ENCODE measurements around the gene SFRP5. TPM values are rescaled to one million over a fixed set of nuclear protein-coding genes. Genes with fewer than 3 reads are reported as not detected.

Gene SFRP5
- total and polyA plus RNA-seq, 2 donors, result 0.41 to 2.4 TPM

GRCh38 chr10:97781618-97782331 lies 10.0 kb upstream of the SFRP5 start:
- peaks cover 8 to 50% of the 10 kb centered on the region in 2 donors for H3K4me1 ChIP-seq (ENCODE audit: control insufficient read depth in 2 of 2, insufficient read depth in 2 of 2, low read length in 2 of 2)
- WGBS, result 23% methylated on average over 14 of the region's 14 CpGs

DNA sequence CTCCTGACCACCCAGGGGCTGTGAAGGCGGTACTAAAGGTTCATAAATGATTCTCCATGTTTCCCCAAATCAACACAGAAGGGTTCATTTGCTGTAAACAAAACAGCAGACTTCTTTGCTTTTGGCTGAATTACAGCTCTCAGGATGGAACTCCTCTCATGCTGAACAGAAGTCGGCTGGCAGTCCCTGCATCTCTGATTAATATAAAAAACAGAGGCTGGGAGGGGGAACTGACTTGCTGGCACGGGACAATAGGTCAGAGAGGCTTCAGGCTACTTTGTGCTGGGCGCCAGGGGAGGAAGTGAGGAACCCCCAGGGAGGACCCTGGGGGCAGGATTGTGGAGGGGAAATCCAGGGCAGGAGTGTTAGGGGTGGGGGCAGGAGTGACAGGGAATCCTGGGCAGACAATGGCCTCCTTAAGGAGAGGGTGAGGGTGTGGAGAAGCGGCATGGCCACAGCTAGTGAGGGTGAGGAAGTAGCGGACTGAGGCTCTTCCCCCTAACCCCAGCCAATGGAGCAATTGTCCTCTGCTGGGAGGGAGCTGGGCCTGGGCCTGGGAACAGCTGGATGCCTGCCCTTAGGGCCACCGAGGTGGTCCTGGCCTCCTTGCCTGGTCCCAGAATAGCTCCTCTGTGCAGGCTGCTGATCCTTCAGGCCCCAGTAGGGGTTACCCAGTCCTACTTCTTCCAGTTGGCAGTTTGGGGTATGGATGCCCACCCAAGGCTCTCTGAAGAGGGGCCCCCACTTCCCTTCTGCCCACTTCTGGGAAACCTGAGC lies 9.2 kb upstream of the SFRP5 start:
- 90% methylated on average over 7 of the region's 7 CpGs for WGBS
- peak in 1 of 9 donors; percentile 23 for DNase-seq (ENCODE audit: low read depth in 6 of 9, low spot score in 9 of 9)
- Histone ChIP-seq H3K27me3 (ENCODE audit: control insufficient read depth in 2 of 2, insufficient read depth in 1 of 2, low read length in 1 of 2) (no peaks in the 10 kb centered on the region), H3K27ac (ENCODE audit: low read depth in 1 of 2, low read length in 1 of 2) (peak overlapping the region in 1 of 2 donors; percentile 76), H3K36me3 (ENCODE audit: control insufficient read depth in 2 of 2, insufficient read depth in 2 of 2, low read length in 1 of 2) (no peaks in the 10 kb centered on the region), H3K4me1 (ENCODE audit: control insufficient read depth in 2 of 2, insufficient read depth in 2 of 2, low read length in 2 of 2) (peaks cover 8 to 50% of the 10 kb centered on the region in 2 donors), H3K4me3 (ENCODE audit: low read length in 2 of 2) (no peak overlapping the region), H3K9me3 (ENCODE audit: control insufficient read depth in 2 of 2, insufficient read depth in 1 of 2, low read length in 1 of 2) (no peaks in the 10 kb centered on the region)

More at GRCh38 chr10:97781618-97782331, 10.0 kb upstream of the SFRP5 start:
- Histone ChIP-seq H3K27ac (ENCODE audit: low read depth in 1 of 2, low read length in 1 of 2) (peak overlapping the region in 1 of 2 donors; percentile 76), H3K27me3 (ENCODE audit: control insufficient read depth in 2 of 2, insufficient read depth in 1 of 2, low read length in 1 of 2) (peaks cover 0 to under 1% of the 10 kb centered on the region in 2 donors), H3K4me3 (ENCODE audit: low read length in 2 of 2) (no peak overlapping the region), H3K9me3 (ENCODE audit: control insufficient read depth in 2 of 2, insufficient read depth in 1 of 2, low read length in 1 of 2) (no peaks in the 10 kb centered on the region), H3K36me3 (ENCODE audit: control insufficient read depth in 2 of 2, insufficient read depth in 2 of 2, low read length in 1 of 2) (no peaks in the 10 kb centered on the region)
- DNase-seq (ENCODE audit: low read depth in 6 of 9, low spot score in 9 of 9), result peak in 6 of 9 donors; percentile 27 to 79 (median 50)

GRCh38 chr10:97779975-97780374 lies 8.2 kb upstream of the SFRP5 start:
- peaks cover 0 to 2% of the 10 kb centered on the region in 2 donors for H3K27me3 ChIP-seq (ENCODE audit: control insufficient read depth in 2 of 2, insufficient read depth in 1 of 2, low read length in 1 of 2)
- H3K4me3 ChIP-seq (ENCODE audit: low read length in 2 of 2), result no peak overlapping the region
- 98% methylated on average over 3 of the region's 3 CpGs for WGBS
- no peak overlapping the region for H3K27ac ChIP-seq (ENCODE audit: low read depth in 1 of 2, low read length in 1 of 2)
- no peaks in the 10 kb centered on the region for H3K9me3 ChIP-seq (ENCODE audit: control insufficient read depth in 2 of 2, insufficient read depth in 1 of 2, low read length in 1 of 2)
- H3K4me1 ChIP-seq (ENCODE audit: control insufficient read depth in 2 of 2, insufficient read depth in 2 of 2, low read length in 2 of 2), result peaks cover 8 to 50% of the 10 kb centered on the region in 2 donors
- DNase-seq (ENCODE audit: low read depth in 6 of 9, low spot score in 9 of 9), result no peak
- no peaks in the 10 kb centered on the region for H3K36me3 ChIP-seq (ENCODE audit: control insufficient read depth in 2 of 2, insufficient read depth in 2 of 2, low read length in 1 of 2)

DNA sequence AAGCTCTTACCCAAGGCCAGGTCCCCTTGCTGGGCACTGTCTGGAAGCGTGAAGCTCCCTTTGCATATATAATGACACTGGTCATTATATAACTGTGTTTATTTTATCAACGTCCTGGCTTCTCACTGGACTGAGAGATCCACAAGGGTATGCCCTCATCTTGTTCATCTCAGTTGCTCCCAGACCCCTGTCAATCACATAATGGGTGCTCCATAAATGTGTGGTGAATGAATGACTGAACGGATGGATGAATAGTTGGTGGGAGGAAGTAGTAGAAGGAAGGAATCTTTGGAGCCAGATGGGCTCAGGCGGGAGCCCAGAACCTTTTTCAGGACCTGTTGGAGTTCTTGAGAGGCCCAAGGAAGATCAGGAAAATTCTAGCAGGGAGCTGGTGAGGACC lies 7.7 kb upstream of the SFRP5 start:
- DNase-seq (ENCODE audit: low read depth in 6 of 9, low spot score in 9 of 9), result no peak
- H3K36me3 ChIP-seq (ENCODE audit: control insufficient read depth in 2 of 2, insufficient read depth in 2 of 2, low read length in 1 of 2), result no peaks in the 10 kb centered on the region
- peaks cover 8 to 50% of the 10 kb centered on the region in 2 donors for H3K4me1 ChIP-seq (ENCODE audit: control insufficient read depth in 2 of 2, insufficient read depth in 2 of 2, low read length in 2 of 2)
- H3K27me3 ChIP-seq (ENCODE audit: control insufficient read depth in 2 of 2, insufficient read depth in 1 of 2, low read length in 1 of 2), result peaks cover 0 to 5% of the 10 kb centered on the region in 2 donors
- WGBS, result 94% methylated on average over 4 of the region's 4 CpGs
- H3K9me3 ChIP-seq (ENCODE audit: control insufficient read depth in 2 of 2, insufficient read depth in 1 of 2, low read length in 1 of 2), result no peaks in the 10 kb centered on the region
- H3K4me3 ChIP-seq (ENCODE audit: low read length in 2 of 2), result no peak overlapping the region
- H3K27ac ChIP-seq (ENCODE audit: low read depth in 1 of 2, low read length in 1 of 2), result no peak overlapping the region

DNA sequence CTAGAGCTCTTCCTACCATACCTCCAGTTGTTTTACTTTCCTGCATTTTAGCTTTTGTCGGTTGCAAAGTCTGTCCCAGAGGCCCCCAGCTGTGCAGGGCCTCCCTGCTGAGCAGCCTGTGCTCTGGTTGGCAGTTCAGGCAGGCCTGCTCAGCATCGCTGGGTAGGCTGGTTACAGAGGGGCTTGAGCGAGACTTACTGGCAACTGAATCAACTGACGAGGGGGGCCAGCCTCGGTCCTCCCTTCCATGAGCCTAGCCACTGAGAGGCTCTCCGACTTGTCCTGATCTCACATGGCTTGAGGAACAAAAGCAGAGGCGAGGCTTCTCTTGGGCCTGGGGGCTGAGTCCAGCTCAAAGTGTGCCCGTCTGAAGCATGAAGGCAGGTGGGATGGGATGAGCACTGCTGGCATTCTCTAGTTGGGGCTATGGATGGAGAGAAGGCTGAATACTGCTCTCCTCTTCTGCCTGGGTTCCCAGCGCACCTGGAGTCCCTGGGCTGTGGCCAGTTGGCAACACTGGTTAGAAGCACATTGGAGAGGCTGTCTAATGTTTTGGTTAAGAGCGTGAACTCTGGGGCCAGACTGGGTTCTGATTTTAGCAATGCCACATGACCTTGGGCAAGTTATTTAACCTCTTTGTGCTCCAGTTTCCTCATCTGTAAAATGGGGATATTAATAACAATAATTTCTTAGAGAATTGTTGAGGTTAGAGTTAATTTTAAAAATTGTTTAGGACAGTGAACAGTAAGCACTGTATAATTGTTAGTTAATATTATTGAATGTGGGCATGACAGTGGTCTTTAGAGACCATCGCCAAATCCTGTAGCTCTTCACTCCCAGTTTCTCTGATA lies 6.9 kb upstream of the SFRP5 start:
- DNase-seq (ENCODE audit: low read depth in 6 of 9, low spot score in 9 of 9), result peak in 3 of 9 donors; percentile 45 to 77 (median 60)
- no peaks in the 10 kb centered on the region for H3K36me3 ChIP-seq (ENCODE audit: control insufficient read depth in 2 of 2, insufficient read depth in 2 of 2, low read length in 1 of 2)
- H3K4me3 ChIP-seq (ENCODE audit: low read length in 2 of 2), result no peak overlapping the region
- no peaks in the 10 kb centered on the region for H3K9me3 ChIP-seq (ENCODE audit: control insufficient read depth in 2 of 2, insufficient read depth in 1 of 2, low read length in 1 of 2)
- peak overlapping the region in 1 of 2 donors; percentile 46 for H3K27ac ChIP-seq (ENCODE audit: low read depth in 1 of 2, low read length in 1 of 2)
- H3K27me3 ChIP-seq (ENCODE audit: control insufficient read depth in 2 of 2, insufficient read depth in 1 of 2, low read length in 1 of 2), result peaks cover 2 to 9% of the 10 kb centered on the region in 2 donors
- peaks cover 8 to 50% of the 10 kb centered on the region in 2 donors for H3K4me1 ChIP-seq (ENCODE audit: control insufficient read depth in 2 of 2, insufficient read depth in 2 of 2, low read length in 2 of 2)
- 92% methylated on average over 11 of the region's 11 CpGs for WGBS

DNA sequence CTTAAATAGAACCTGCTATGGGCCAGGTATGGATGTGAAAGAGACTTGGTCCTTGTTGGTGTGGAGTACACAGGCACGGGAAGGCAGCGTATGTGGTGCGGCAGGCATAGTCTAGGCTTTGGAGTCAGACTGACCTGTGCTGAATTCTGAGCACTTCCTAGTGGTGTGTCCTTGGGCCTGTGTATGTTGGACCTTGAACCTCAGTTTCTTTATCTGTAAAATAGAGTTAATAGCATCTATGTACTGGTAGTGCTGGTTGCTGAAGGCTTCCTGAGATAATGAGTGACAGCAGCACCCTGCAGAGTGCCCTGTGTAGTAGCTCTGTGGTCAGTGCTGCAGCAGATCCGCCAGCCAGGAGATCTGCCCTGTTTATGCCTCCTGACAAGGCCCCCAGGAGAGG lies 5.3 kb upstream of the SFRP5 start:
- WGBS, result 96% methylated on average over 4 of the region's 4 CpGs
- no peak overlapping the region for H3K27ac ChIP-seq (ENCODE audit: low read depth in 1 of 2, low read length in 1 of 2)
- DNase-seq (ENCODE audit: low read depth in 6 of 9, low spot score in 9 of 9), result no peak
- peaks cover 8 to 49% of the 10 kb centered on the region in 2 donors for H3K4me1 ChIP-seq (ENCODE audit: control insufficient read depth in 2 of 2, insufficient read depth in 2 of 2, low read length in 2 of 2)
- H3K9me3 ChIP-seq (ENCODE audit: control insufficient read depth in 2 of 2, insufficient read depth in 1 of 2, low read length in 1 of 2), result peaks cover 0 to 1% of the 10 kb centered on the region in 2 donors
- H3K36me3 ChIP-seq (ENCODE audit: control insufficient read depth in 2 of 2, insufficient read depth in 2 of 2, low read length in 1 of 2), result no peaks in the 10 kb centered on the region
- H3K4me3 ChIP-seq (ENCODE audit: low read length in 2 of 2), result no peak overlapping the region
- peaks cover 16 to 25% of the 10 kb centered on the region in 2 donors for H3K27me3 ChIP-seq (ENCODE audit: control insufficient read depth in 2 of 2, insufficient read depth in 1 of 2, low read length in 1 of 2)

DNA sequence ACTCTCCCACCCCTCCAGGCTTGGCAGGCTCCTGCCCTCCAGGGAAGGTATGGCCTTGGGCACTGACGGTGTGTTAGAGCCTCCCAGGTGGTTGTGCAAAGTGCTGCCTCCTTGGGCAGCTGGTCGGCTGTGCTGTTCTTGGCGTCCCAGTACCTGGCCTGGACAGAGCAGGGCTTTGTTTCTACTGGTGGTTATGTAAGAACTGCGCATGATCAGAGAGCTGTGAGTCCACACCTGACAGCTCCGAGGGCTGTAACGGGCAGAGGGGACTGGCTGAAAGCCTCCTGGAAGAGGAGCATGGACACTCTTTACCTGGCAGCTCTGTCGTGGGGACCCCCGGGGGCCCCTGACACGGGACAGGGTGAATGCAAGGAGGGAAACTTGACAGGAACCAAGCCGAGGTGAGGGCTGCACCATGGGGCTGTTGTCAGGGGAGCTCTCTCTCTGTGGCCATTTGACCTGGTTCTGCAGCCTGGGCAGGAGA lies 3.1 kb upstream of the SFRP5 start:
- no peak for DNase-seq (ENCODE audit: low read depth in 6 of 9, low spot score in 9 of 9)
- peaks cover 0 to 37% of the 10 kb centered on the region in 2 donors for H3K4me1 ChIP-seq (ENCODE audit: control insufficient read depth in 2 of 2, insufficient read depth in 2 of 2, low read length in 2 of 2)
- H3K36me3 ChIP-seq (ENCODE audit: control insufficient read depth in 2 of 2, insufficient read depth in 2 of 2, low read length in 1 of 2), result no peaks in the 10 kb centered on the region
- H3K9me3 ChIP-seq (ENCODE audit: control insufficient read depth in 2 of 2, insufficient read depth in 1 of 2, low read length in 1 of 2), result peaks cover 0 to 1% of the 10 kb centered on the region in 2 donors
- H3K27ac ChIP-seq (ENCODE audit: low read depth in 1 of 2, low read length in 1 of 2), result no peak overlapping the region
- H3K4me3 ChIP-seq (ENCODE audit: low read length in 2 of 2), result no peak overlapping the region
- 86% methylated on average over 10 of the region's 10 CpGs for WGBS
- peaks cover 34 to 45% of the 10 kb centered on the region in 2 donors for H3K27me3 ChIP-seq (ENCODE audit: control insufficient read depth in 2 of 2, insufficient read depth in 1 of 2, low read length in 1 of 2)

DNA sequence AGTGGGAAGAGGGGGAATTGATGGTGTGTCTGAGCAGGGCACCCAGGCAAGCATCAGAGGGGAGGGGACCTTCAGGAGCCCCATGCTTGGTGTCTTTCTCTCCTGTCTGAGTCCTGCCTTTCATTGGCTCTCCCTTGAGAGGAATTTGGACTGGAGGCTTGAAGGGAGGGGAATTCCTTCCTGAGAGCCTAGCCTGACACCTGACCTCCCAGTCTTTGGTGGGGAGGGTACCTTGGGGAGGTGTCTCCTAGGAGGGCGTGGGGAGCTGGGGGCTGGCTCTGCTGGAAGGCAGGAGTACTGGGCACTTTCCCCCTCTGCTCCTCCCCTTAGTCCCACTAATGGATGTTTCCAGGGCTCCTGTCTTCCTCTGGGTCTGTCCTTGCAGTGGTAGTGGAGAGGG lies 1.3 kb upstream of the SFRP5 start:
- Histone ChIP-seq H3K4me3 (ENCODE audit: low read length in 2 of 2) (no peak overlapping the region), H3K4me1 (ENCODE audit: control insufficient read depth in 2 of 2, insufficient read depth in 2 of 2, low read length in 2 of 2) (peaks cover 0 to 20% of the 10 kb centered on the region in 2 donors), H3K9me3 (ENCODE audit: control insufficient read depth in 2 of 2, insufficient read depth in 1 of 2, low read length in 1 of 2) (peaks cover 0 to 1% of the 10 kb centered on the region in 2 donors), H3K27me3 (ENCODE audit: control insufficient read depth in 2 of 2, insufficient read depth in 1 of 2, low read length in 1 of 2) (peaks cover 34 to 57% of the 10 kb centered on the region in 2 donors), H3K27ac (ENCODE audit: low read depth in 1 of 2, low read length in 1 of 2) (no peak overlapping the region), H3K36me3 (ENCODE audit: control insufficient read depth in 2 of 2, insufficient read depth in 2 of 2, low read length in 1 of 2) (no peaks in the 10 kb centered on the region)
- WGBS, result 97% methylated on average over 1 of the region's 1 CpG
- DNase-seq (ENCODE audit: low read depth in 6 of 9, low spot score in 9 of 9), result no peak

Measured in thymus (tissue), 11 donors.